B cell (primary cell): ENCODE data around the gene HTR6. TPM values are rescaled to one million over a fixed set of nuclear protein-coding genes. Genes with fewer than 3 reads are reported as not detected.

ENCODE experiments used
- ATAC-seq: fragments of 200-7000 bp; cut with Tn5 transposase; one replicate; pipeline ENCODE4 v1.10.0; 2021; ENCODE audit warnings: low read depth, mild to moderate bottlenecking, moderate number of reproducible peaks, moderate library complexity
- CTCF ChIA-PET: fragments of 350-600 bp; sonication (Branson Sonifier 250); formaldehyde crosslinking; loops from one replicate; lab custom pipeline; 2021; ENCODE audit warnings: antibody characterized with exemption, inconsistent platforms; lab: Charles Lee
- POLR2A ChIA-PET: fragments of 350-600 bp; sonication (Branson Sonifier 250); formaldehyde crosslinking; loops from one replicate; lab custom pipeline; 2021; ENCODE audit warnings: antibody characterized with exemption; lab: Charles Lee
- DNase-seq: peaks from one replicate; pipeline ENCODE4 v3.0.0; 2013
- H2AFZ ChIP-seq: 2 replicates; pipeline ENCODE4 v1.6.1; 2012; ENCODE audit warnings: mild to moderate bottlenecking, low read depth, low read length; ENCODE audit not compliant: insufficient read depth, poor library complexity, severe bottlenecking
- H3K27ac ChIP-seq, 2 donors: 1 replicate in 1 of 2; 2 replicates in 1 of 2; pipeline ENCODE4 v1.5.1; 2012 to 2013; ENCODE audit warnings: low read length in 2 of 2, mild to moderate bottlenecking in 2 of 2, moderate library complexity in 1 of 2
- H3K27me3 ChIP-seq, 4 experiments: fragments of 200-600 bp in 1 of 4; sonication (generic) in 1 of 4; replicated peaks in 1 of 4; 1 replicate in 2 of 4; 2 replicates in 2 of 4; pipeline versions ENCODE4 v1.6.1 to v1.7.0; 2013 to 2016; ENCODE audit warnings: low read length in 3 of 4, mild to moderate bottlenecking in 2 of 4, mixed read lengths in 1 of 4, moderate library complexity in 1 of 4; ENCODE audit not compliant: insufficient read depth in 4 of 4, control insufficient read depth in 3 of 4; ENCODE audit errors: control extremely low read depth in 1 of 4
- H3K36me3 ChIP-seq, 2 experiments: replicated peaks in 1 of 2; 1 replicate in 1 of 2; 2 replicates in 1 of 2; pipeline versions ENCODE4 v1.6.1 to v1.7.1; 2013; ENCODE audit warnings: low read length in 1 of 2; ENCODE audit not compliant: insufficient read depth in 2 of 2, control insufficient read depth in 1 of 2; ENCODE audit errors: control extremely low read depth in 1 of 2, extremely low read depth in 1 of 2
- H3K4me1 ChIP-seq, 2 donors: fragments of 200-600 bp in 1 of 2; sonication (generic) in 1 of 2; 1 replicate in 1 of 2; 2 replicates in 1 of 2; pipeline versions ENCODE4 v1.5.1 to v1.6.1; 2013 to 2017; ENCODE audit warnings: low read length in 2 of 2; ENCODE audit not compliant: control insufficient read depth in 2 of 2, insufficient read depth in 2 of 2
- H3K4me2 ChIP-seq: replicated peaks from 2 replicates; pipeline ENCODE3; 2012; ENCODE audit warnings: mild to moderate bottlenecking, low read depth, low read length; ENCODE audit not compliant: poor library complexity, severe bottlenecking
- H3K4me3 ChIP-seq, 5 experiments: fragments of 200-600 bp in 1 of 5; sonication (generic) in 1 of 5; 1 replicate in 3 of 5; 2 replicates in 2 of 5; pipeline versions ENCODE4 v1.5.1 to v1.7.0; 2011 to 2016; ENCODE audit warnings: low read length in 4 of 5, mild to moderate bottlenecking in 4 of 5, low read depth in 2 of 5, control low read depth in 1 of 5, moderate library complexity in 1 of 5; ENCODE audit not compliant: insufficient read depth in 1 of 5; ENCODE audit errors: control extremely low read depth in 1 of 5, extremely low read depth in 1 of 5
- H3K79me2 ChIP-seq: fragments of 200-600 bp; sonication (generic); one replicate; pipeline ENCODE4 v1.6.0; 2016; ENCODE audit warnings: low read length; ENCODE audit not compliant: control insufficient read depth, insufficient read depth
- H3K9ac ChIP-seq: fragments of 200-600 bp; sonication (generic); 2 replicates; pipeline ENCODE4 v1.6.1; 2017; ENCODE audit warnings: mild to moderate bottlenecking, low read length, moderate library complexity
- H3K9me3 ChIP-seq, 3 donors: one replicate each; pipeline versions ENCODE4 v1.6.1 to v1.7.1; 2013; ENCODE audit warnings: low read length in 2 of 3; ENCODE audit not compliant: control insufficient read depth in 2 of 3, insufficient read depth in 1 of 3; ENCODE audit errors: control extremely low read depth in 1 of 3
- H4K20me1 ChIP-seq: 2 replicates; pipeline ENCODE4 v1.6.0; 2012; ENCODE audit warnings: mild to moderate bottlenecking, low read length; ENCODE audit not compliant: insufficient read depth, control insufficient read depth, poor library complexity, severe bottlenecking
- H3K27ac Mint-ChIP-seq: one replicate; pipeline ENCODE4 v1.8.0; 2021; ENCODE audit warnings: mixed read lengths
- H3K27me3 Mint-ChIP-seq: one replicate; pipeline ENCODE4 v1.8.0; 2021; ENCODE audit warnings: mixed read lengths
- H3K4me1 Mint-ChIP-seq: one replicate; pipeline ENCODE4 v1.8.0; 2021; ENCODE audit warnings: mixed read lengths
- H3K4me3 Mint-ChIP-seq: one replicate; pipeline ENCODE4 v1.8.0; 2021; ENCODE audit warnings: mixed read lengths
- H3K9me3 Mint-ChIP-seq: one replicate; pipeline ENCODE4 v1.8.0; 2022; ENCODE audit warnings: mixed read lengths; ENCODE audit not compliant: insufficient read depth
- CTCF ChIP-seq: fragments of 200-600 bp; IDR thresholded peaks from one replicate; pipeline ENCODE4 v1.8.0; 2022; ENCODE audit warnings: antibody characterized with exemption, mild to moderate bottlenecking
- EZH2 ChIP-seq: IDR thresholded peaks from 2 replicates; pipeline ENCODE4 v1.6.1; 2012; ENCODE audit warnings: borderline replicate concordance, low read depth, mild to moderate bottlenecking, moderate library complexity, low read length; ENCODE audit not compliant: insufficient read depth, poor library complexity, severe bottlenecking
- WGBS: methylation state at CpG from one replicate; pipeline ENCODE4 v1.1.5; 2013; ENCODE audit warnings: missing lambda C conversion rate; ENCODE audit not compliant: insufficient coverage; 5-methylcytosine and 5-hydroxymethylcytosine counted together
- intact Hi-C: fragments of 100-400 bp; cut with micrococcal nuclease; formaldehyde crosslinking; loops from one replicate; pipeline ENCODE4 v1.10.0; 2022
- polyA plus RNA-seq: library from polyadenylated mRNA; depleted of rRNA; stranded (reverse); fragments of >200 nt; gene quantifications from 2 replicates; pipeline ENCODE4 v1.2.3, GENCODE V29; 2012
- total RNA-seq, 2 donors: library from RNA; stranded (reverse); fragments of 120-200 nt in 1 of 2; gene quantifications; 1 replicate in 1 of 2; 2 replicates in 1 of 2; pipeline versions ENCODE4 v1.2.3 to v1.2.4, GENCODE V29; 2013 to 2022

The HTR6 gene
- total and polyA plus RNA-seq, 2 donors (not counting 1 experiment from before 2014, with no cell fraction given) = not detected

- Histone ChIP-seq H3K36me3 (peaks cover 4 to 35% of the 10 kb centered on the region in 2 experiments), H3K27ac (no peak overlapping the region), H3K27me3 (no peaks in the 10 kb centered on the region), H3K9me3 (no peaks in the 10 kb centered on the region), H3K4me2 (no peak overlapping the region), H3K9ac (no peak overlapping the region), H2AFZ (no peak overlapping the region), H3K4me1 (no peaks in the 10 kb centered on the region), H3K4me3 (no peak overlapping the region), H3K79me2 (no peaks in the 10 kb centered on the region), H4K20me1 (no peaks in the 10 kb centered on the region)
- Mint-ChIP-seq H3K27ac (no peak overlapping the region), H3K4me3 (no peak overlapping the region), H3K9me3 (no peaks in the 10 kb centered on the region), H3K27me3 (no peaks in the 10 kb centered on the region), H3K4me1 (no peaks in the 10 kb centered on the region)
- intact Hi-C loops = no loop called here
- DNase-seq (no peak), ATAC-seq (no peak)
- TF ChIP-seq CTCF = no peak
- no peak for TF ChIP-seq EZH2
- ChIA-PET POLR2A (no interaction called here), CTCF (interaction anchor here (1.1 to 2.1 kb wide), 5 partner anchors 20 to 289 kb away, joined by 3 to 6 read pairs (median 3); no protein-coding TSS in a partner anchor)
- WGBS = 100% methylated on average over 1 of the region's 6 CpGs
These were observed 33.8 kb upstream of the HTR6 start for GRCh38 chr1:19630720-19631395.

GRCh38 chr1:19632211-19632610, 32.5 kb upstream of the HTR6 start:
- intact Hi-C loops = no loop called here
- ChIA-PET CTCF (interaction anchor here (1.5 kb wide), 1 partner anchor 290 kb away, joined by 3 read pairs; no protein-coding TSS in a partner anchor), POLR2A (no interaction called here)
- no peaks in the 10 kb centered on the region for H3K9me3 ChIP-seq
- no peaks in the 10 kb centered on the region for H3K9me3 Mint-ChIP-seq
- H3K27me3 ChIP-seq = no peaks in the 10 kb centered on the region
- no peak overlapping the region for H2AFZ ChIP-seq
- ATAC-seq = no peak
- peaks cover 0 to 22% of the 10 kb centered on the region in 2 experiments for H3K36me3 ChIP-seq
- TF ChIP-seq CTCF = no peak
- H3K4me1 Mint-ChIP-seq = no peaks in the 10 kb centered on the region
- no peak overlapping the region for H3K4me2 ChIP-seq
- whole genome bisulfite sequencing = no CpG with 5 or more reads among the region's 2 CpGs
- no peaks in the 10 kb centered on the region for H3K79me2 ChIP-seq
- H3K27ac Mint-ChIP-seq = no peak overlapping the region
- no peak overlapping the region for H3K9ac ChIP-seq
- no peak overlapping the region for H3K4me3 Mint-ChIP-seq
- no peaks in the 10 kb centered on the region for H3K27me3 Mint-ChIP-seq
- H3K4me1 ChIP-seq = no peaks in the 10 kb centered on the region
- H3K4me3 ChIP-seq = no peak overlapping the region
- DNase-seq = no peak
- no peaks in the 10 kb centered on the region for H4K20me1 ChIP-seq
- H3K27ac ChIP-seq = no peak overlapping the region
